K562 (cell line): ENCODE results near the gene GATAD2B. TPM values are rescaled to one million over a fixed set of nuclear protein-coding genes. Genes with fewer than 3 reads are reported as not detected.

Source experiments
- ASH1L ChIP-seq: fragments of 450-650 bp; IDR thresholded peaks from 2 replicates; pipeline ENCODE4 v1.6.1; 2018; ENCODE audit warnings: borderline replicate concordance, mild to moderate bottlenecking, low read depth; ENCODE audit not compliant: partially characterized antibody
- BRD4 ChIP-seq: fragments of 200-600 bp; sonication (generic); IDR thresholded peaks from 2 replicates; pipeline ENCODE4 v1.6.1; 2017; ENCODE audit warnings: inconsistent platforms
- CBFA2T3 ChIP-seq: fragments of 450-650 bp; IDR thresholded peaks from 2 replicates; pipeline ENCODE4 v1.6.1; 2017
- COPS2 ChIP-seq: fragments of 450-650 bp; conservative IDR thresholded peaks from 2 replicates; pipeline ENCODE4 v1.6.1; 2016; ENCODE audit warnings: mild to moderate bottlenecking, moderate library complexity
- CUX1 ChIP-seq: fragments of 200-800 bp; sonication (Bioruptor generic); IDR thresholded peaks from 2 replicates; pipeline ENCODE4 v1.6.1; 2016; ENCODE audit warnings: missing genetic modification characterization, missing compliant biosample characterization
- DMBX1 ChIP-seq: fragments of 250-450 bp; sonication (Bioruptor Pico); IDR thresholded peaks from 2 replicates; pipeline ENCODE4 v1.8.0; 2022; ENCODE audit warnings: inconsistent platforms, mild to moderate bottlenecking, moderate library complexity, borderline replicate concordance
- ETS1 ChIP-seq: conservative IDR thresholded peaks from 2 replicates; pipeline ENCODE4 v1.6.1; 2011; ENCODE audit warnings: low read depth, mild to moderate bottlenecking, low read length; ENCODE audit not compliant: control insufficient read depth
- FOXJ2 ChIP-seq: fragments of 200-800 bp; sonication (Bioruptor generic); IDR thresholded peaks from 2 replicates; pipeline ENCODE4 v1.6.1; 2016; ENCODE audit warnings: missing genetic modification characterization, missing compliant biosample characterization
- FOXK2 ChIP-seq, 2 experiments: fragments of 450-650 bp; IDR thresholded peaks in 1 of 2; conservative IDR thresholded peaks in 1 of 2; 2 replicates each; pipeline ENCODE4 v1.6.1; 2016; ENCODE audit warnings: low read depth in 2 of 2, mild to moderate bottlenecking in 1 of 2
- HDAC2 ChIP-seq: fragments of 450-650 bp; IDR thresholded peaks from 2 replicates; pipeline ENCODE4 v1.6.1; 2016; ENCODE audit warnings: mild to moderate bottlenecking
- HES1 ChIP-seq: fragments of 450-650 bp; IDR thresholded peaks from 2 replicates; pipeline ENCODE4 v1.6.1; 2016; ENCODE audit warnings: low read depth, mild to moderate bottlenecking, moderate library complexity
- KDM4B ChIP-seq, 2 experiments: fragments of 450-650 bp in 1 of 2; sonication (generic) in 1 of 2; IDR thresholded peaks; 2 replicates each; pipeline ENCODE4 v1.6.1; 2016 to 2017; ENCODE audit warnings: borderline replicate concordance in 2 of 2, antibody characterized with exemption in 1 of 2, low read depth in 1 of 2, mild to moderate bottlenecking in 1 of 2
- KHSRP ChIP-seq: fragments of 450-650 bp; IDR thresholded peaks from 2 replicates; pipeline ENCODE4 v1.6.1; 2017
- MCM3 ChIP-seq: fragments of 450-650 bp; IDR thresholded peaks from 2 replicates; pipeline ENCODE4 v1.6.1; 2016
- NFIX ChIP-seq: fragments of 250-450 bp; sonication (Bioruptor Pico); IDR thresholded peaks from 2 replicates; pipeline ENCODE4 v1.4.0; 2020; ENCODE audit warnings: low read depth, mild to moderate bottlenecking, moderate library complexity
- SLC30A9 ChIP-seq: fragments of 250-450 bp; sonication (Bioruptor Pico); IDR thresholded peaks from 2 replicates; pipeline ENCODE4 v1.8.0; 2022; ENCODE audit warnings: mild to moderate bottlenecking, moderate library complexity
- ZNF224 ChIP-seq: sonication (generic); formaldehyde crosslinking; IDR thresholded peaks from 2 replicates; pipeline ENCODE4 v1.8.0; 2022; ENCODE audit warnings: mild to moderate bottlenecking, missing genetic modification reagents
- ZNF668 ChIP-seq: fragments of 250-450 bp; sonication (Bioruptor Pico); IDR thresholded peaks from 2 replicates; pipeline ENCODE4 v1.8.0; 2022; ENCODE audit warnings: mild to moderate bottlenecking, inconsistent platforms
- ZNF766 ChIP-seq: fragments of 200-800 bp; sonication (Bioruptor generic); conservative IDR thresholded peaks from 2 replicates; pipeline ENCODE4 v1.6.1; 2016; ENCODE audit warnings: missing genetic modification characterization, missing compliant biosample characterization
- polyA plus RNA-seq, 8 experiments: library from polyadenylated mRNA; depleted of rRNA in 4 of 8; stranded (reverse) in 5 of 8; unstranded in 3 of 8; fragments of >200 nt; fragmentation: Nextera tagmentation in 2 of 8; fragmentation: Illumina TruSeq in 1 of 8; extraction: Ambion mirVana in 2 of 8; extraction: Trizol in 1 of 8; gene quantifications; 2 replicates each; pipeline versions ENCODE4 v1.2.1 to v1.2.3, GENCODE V29; 2011 to 2014; ENCODE audit warnings: inconsistent platforms in 1 of 8, missing spikeins in 1 of 8
- total RNA-seq, 7 experiments: library from RNA; depleted of rRNA in 6 of 7; stranded (reverse); fragments of >200 nt in 6 of 7; fragmentation: Illumina TruSeq in 2 of 7; extraction: Trizol in 2 of 7; gene quantifications; 2 replicates each; pipeline versions ENCODE4 v1.2.1 to v1.2.3, GENCODE V29; 2011 to 2021; ENCODE audit warnings: low replicate concordance in 1 of 7

GATAD2B gene
- total and polyA plus RNA-seq, 9 of the 15 experiments (the other 6 are each of a cell fraction or from before 2014, with no cell fraction given), result 1.5 to 40.2 (median 4.9) TPM

- TF ChIP-seq ZNF668 (CRISPR knock-in tag) (no peak), COPS2 (no peak), HES1 (no peak), ZNF224 (CRISPR knock-in tag) (no peak), FOXJ2 (tag) (no peak), ASH1L (no peak), FOXK2 (conservative IDR thresholded peaks at IDR 0.05 in 1 of 2, IDR thresholded peaks at IDR 0.05 in 1 of 2; ENCODE audit: low read depth in 2 of 2) (no peak), CUX1 (no peak), HDAC2 (no peak), SLC30A9 (CRISPR knock-in tag) (no peak), KDM4B (IDR thresholded peaks at IDR 0.05; ENCODE audit: borderline replicate concordance in 2 of 2, low read depth in 1 of 2) (peak in 1 of 2 experiments; percentile 57; a peak in 2 of 4 replicates), NFIX (CRISPR knock-in tag) (no peak), BRD4 (0 out of 2 replicates have a peak, but pooled peaks have one; percentile 43), ZNF766 (CRISPR knock-in tag) (no peak; the same call in 1 of the 2 replicates), KHSRP (no peak), CBFA2T3 (no peak), DMBX1 (CRISPR knock-in tag) (no peak), MCM3 (no peak), ETS1 (0 out of 2 replicates have a peak, but pooled peaks have one; percentile 16)
Observed at GRCh38 chr1:153945795-153946621, 23.2 kb upstream of the GATAD2B start (continued).
